MM.1S (cell line): ENCODE results near the gene DNAL1.

Source experiments
- DNase-seq: peaks from one replicate; pipeline ENCODE4 v3.0.0-alpha.2; 2015
- H2AFZ ChIP-seq: fragments of 300-600 bp; sonication (generic); 2 replicates; pipeline ENCODE4 v1.6.0; 2016; ENCODE audit warnings: antibody characterized with exemption, low read length
- H3F3A ChIP-seq: fragments of 300-600 bp; sonication (generic); 2 replicates; pipeline ENCODE4 v1.6.1; 2016; ENCODE audit warnings: mild to moderate bottlenecking, antibody characterized with exemption, low read length, moderate library complexity, mixed read lengths; ENCODE audit not compliant: insufficient read depth
- H3K27ac ChIP-seq: fragments of 300-600 bp; sonication (generic); 2 replicates; pipeline ENCODE4 v1.5.1; 2016; ENCODE audit warnings: mild to moderate bottlenecking, low read length
- H3K27me3 ChIP-seq: fragments of 300-600 bp; sonication (generic); replicated peaks from 2 replicates; pipeline ENCODE4 v1.6.0; 2016; ENCODE audit warnings: low read length; ENCODE audit not compliant: insufficient read depth
- H3K36me3 ChIP-seq: fragments of 300-600 bp; sonication (generic); replicated peaks from 2 replicates; pipeline ENCODE4 v1.6.1; 2016; ENCODE audit warnings: mild to moderate bottlenecking, low read length, mixed read lengths; ENCODE audit not compliant: insufficient read depth
- H3K4me1 ChIP-seq: fragments of 300-600 bp; sonication (generic); 2 replicates; pipeline ENCODE4 v1.6.1; 2016; ENCODE audit warnings: low read length, mixed read lengths
- H3K4me2 ChIP-seq: fragments of 300-600 bp; sonication (generic); 2 replicates; pipeline ENCODE4 v1.6.0; 2016; ENCODE audit warnings: low read depth, low read length
- H3K4me3 ChIP-seq: fragments of 300-600 bp; sonication (generic); 2 replicates; pipeline ENCODE4 v1.5.1; 2016; ENCODE audit warnings: low read length, mixed read lengths
- H3K79me2 ChIP-seq: fragments of 300-600 bp; sonication (generic); 2 replicates; pipeline ENCODE4 v1.6.1; 2016; ENCODE audit warnings: mixed run types, low read length, mixed read lengths
- H3K9ac ChIP-seq: fragments of 300-600 bp; sonication (generic); 2 replicates; pipeline ENCODE4 v1.6.1; 2016; ENCODE audit warnings: low read length, mixed read lengths
- H3K9me2 ChIP-seq: fragments of 300-600 bp; sonication (generic); replicated peaks from 2 replicates; pipeline ENCODE4 v1.6.1; 2016; ENCODE audit warnings: mild to moderate bottlenecking, low read length, mixed read lengths; ENCODE audit not compliant: insufficient read depth
- H3K9me3 ChIP-seq: fragments of 300-600 bp; sonication (generic); replicated peaks from 2 replicates; pipeline ENCODE4 v1.6.1; 2016; ENCODE audit warnings: mild to moderate bottlenecking, low read length, mixed read lengths; ENCODE audit not compliant: insufficient read depth
- H4K20me1 ChIP-seq: fragments of 300-600 bp; sonication (generic); 2 replicates; pipeline ENCODE4 v1.6.1; 2016; ENCODE audit warnings: mild to moderate bottlenecking, low read length, moderate library complexity, mixed read lengths; ENCODE audit not compliant: insufficient read depth
- CTCF ChIP-seq: fragments of 300-600 bp; sonication (generic); IDR thresholded peaks from 2 replicates; pipeline ENCODE4 v1.5.1; 2016; ENCODE audit warnings: antibody characterized with exemption, low read length, mixed read lengths
- EZH2 ChIP-seq: fragments of 300-600 bp; sonication (generic); optimal IDR thresholded peaks from 2 replicates; pipeline ENCODE3; 2017; ENCODE audit warnings: low read depth, mild to moderate bottlenecking, antibody characterized with exemption, low read length, mixed read lengths
- EZH2phosphoT487 ChIP-seq: fragments of 300-600 bp; sonication (generic); IDR thresholded peaks from 2 replicates; pipeline ENCODE4 v1.6.1; 2018; ENCODE audit warnings: antibody characterized with exemption, low read length

DNAL1 gene

GRCh38 chr14:73718418-73719251 is 73.8 kb downstream of the DNAL1 start:
- DNase-seq = no peak
- Histone ChIP-seq H3K9ac (no peak overlapping the region), H3K4me3 (no peak overlapping the region), H3F3A (no peaks in the 10 kb centered on the region), H3K36me3 (no peaks in the 10 kb centered on the region), H3K9me2 (no peaks in the 10 kb centered on the region), H3K4me1 (no peaks in the 10 kb centered on the region; the same call in 1 of the 2 replicates), H2AFZ (no peak overlapping the region), H3K27ac (no peak overlapping the region), H3K27me3 (no peaks in the 10 kb centered on the region), H4K20me1 (no peaks in the 10 kb centered on the region), H3K79me2 (no peaks in the 10 kb centered on the region), H3K9me3 (no peaks in the 10 kb centered on the region), H3K4me2 (no peak overlapping the region)
- TF ChIP-seq EZH2 (no peak), CTCF (no peak), EZH2phosphoT487 (no peak)

GRCh38 chr14:73719361-73719760 is 74.6 kb downstream of the DNAL1 start:
- TF ChIP-seq CTCF (no peak), EZH2 (no peak), EZH2phosphoT487 (no peak)
- Histone ChIP-seq H3K4me2 (no peak overlapping the region), H4K20me1 (no peaks in the 10 kb centered on the region), H3K9me2 (no peaks in the 10 kb centered on the region), H3K4me3 (no peak overlapping the region), H3K27me3 (no peaks in the 10 kb centered on the region), H3K27ac (no peak overlapping the region), H3F3A (no peaks in the 10 kb centered on the region), H3K9me3 (no peaks in the 10 kb centered on the region), H3K4me1 (no peaks in the 10 kb centered on the region; the same call in 1 of the 2 replicates), H2AFZ (no peak overlapping the region), H3K36me3 (no peaks in the 10 kb centered on the region), H3K79me2 (no peaks in the 10 kb centered on the region), H3K9ac (no peak overlapping the region)
- no peak for DNase-seq

GRCh38 chr14:73719791-73720190 is 75.0 kb downstream of the DNAL1 start:
- H4K20me1 ChIP-seq = no peaks in the 10 kb centered on the region

More at GRCh38 chr14:73719791-73720190, 75.0 kb downstream of the DNAL1 start:
- H3K9me3 ChIP-seq = no peaks in the 10 kb centered on the region
- TF ChIP-seq CTCF (no peak), EZH2 (no peak), EZH2phosphoT487 (no peak)
- H3K27ac ChIP-seq = no peak overlapping the region
- H3K4me2 ChIP-seq = no peak overlapping the region
- H3K9ac ChIP-seq = no peak overlapping the region
- H3K36me3 ChIP-seq = no peaks in the 10 kb centered on the region
- H3K27me3 ChIP-seq = no peaks in the 10 kb centered on the region
- no peak for DNase-seq
- H2AFZ ChIP-seq = no peak overlapping the region
- no peaks in the 10 kb centered on the region for H3K79me2 ChIP-seq
- no peak overlapping the region for H3K4me3 ChIP-seq
- no peaks in the 10 kb centered on the region for H3K9me2 ChIP-seq
- H3K4me1 ChIP-seq = no peaks in the 10 kb centered on the region
- no peaks in the 10 kb centered on the region for H3F3A ChIP-seq
